Fibroblast of skin of right quadriceps (primary cell): ENCODE measurements around the gene EMP1.

Experiments
- DNase-seq: peaks from one replicate; pipeline ENCODE4 v3.0.0-alpha.2; 2013

Gene EMP1

DNA sequence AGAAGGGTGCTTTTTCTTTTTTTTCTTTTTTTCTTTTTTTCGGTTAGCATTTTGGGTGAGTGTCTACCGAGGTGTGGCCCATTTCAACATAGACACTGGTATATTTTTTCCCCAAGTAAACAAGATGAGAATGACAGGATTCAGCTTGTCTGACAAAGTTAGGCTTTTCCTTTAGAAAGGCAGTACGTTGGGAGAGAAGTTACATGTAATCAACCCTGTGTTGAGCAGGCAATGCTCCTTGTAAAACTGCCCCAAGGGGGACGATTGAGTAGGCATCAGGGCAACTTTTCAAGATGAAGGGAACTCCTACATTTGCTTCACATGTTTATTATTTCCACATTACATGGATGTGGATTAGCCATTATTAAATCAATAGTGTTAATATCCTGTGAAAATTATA, 1.7 kb downstream of the EMP1 start:
- no peak for DNase-seq

DNA sequence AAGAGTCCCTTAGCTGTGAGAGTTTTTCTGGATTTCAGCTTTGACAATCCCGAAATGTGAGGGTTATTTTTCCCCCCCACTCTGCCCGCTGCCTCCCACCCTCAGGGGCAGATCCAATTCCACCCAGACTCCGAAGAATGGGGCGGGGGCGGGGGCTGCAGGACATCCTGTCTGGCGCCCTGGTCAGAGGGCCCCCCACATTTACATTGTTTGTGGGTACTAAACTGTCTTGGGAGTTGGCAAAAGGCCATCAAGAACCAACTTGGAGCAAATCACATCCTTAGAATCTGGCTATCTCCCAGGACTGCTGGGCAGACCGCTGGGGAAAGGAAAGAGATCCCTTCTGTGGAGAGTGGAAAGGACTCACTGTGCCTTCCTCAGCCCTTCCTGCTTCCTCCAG, 2.4 kb downstream of the EMP1 start:
- peak; percentile 54 for DNase-seq

DNA sequence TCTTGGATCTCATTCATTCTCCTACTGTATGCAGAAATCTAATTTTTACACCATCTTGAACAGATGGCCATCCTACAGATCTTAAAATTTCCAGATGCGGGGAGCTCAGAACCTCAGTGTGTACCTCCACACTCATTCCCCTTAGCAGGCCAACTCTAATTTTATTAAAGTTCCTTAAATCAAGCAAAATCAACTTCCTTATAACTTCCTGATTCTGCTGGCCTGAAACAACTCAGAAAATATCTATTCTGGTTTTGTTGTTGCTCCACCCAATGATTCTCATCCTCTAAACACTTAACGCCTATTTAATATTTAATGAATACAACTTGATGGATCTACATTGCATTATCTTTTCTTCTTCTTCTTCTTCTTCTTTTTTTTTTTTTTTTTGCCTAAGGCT, 3.1 kb downstream of the EMP1 start:
- no peak for DNase-seq

DNA sequence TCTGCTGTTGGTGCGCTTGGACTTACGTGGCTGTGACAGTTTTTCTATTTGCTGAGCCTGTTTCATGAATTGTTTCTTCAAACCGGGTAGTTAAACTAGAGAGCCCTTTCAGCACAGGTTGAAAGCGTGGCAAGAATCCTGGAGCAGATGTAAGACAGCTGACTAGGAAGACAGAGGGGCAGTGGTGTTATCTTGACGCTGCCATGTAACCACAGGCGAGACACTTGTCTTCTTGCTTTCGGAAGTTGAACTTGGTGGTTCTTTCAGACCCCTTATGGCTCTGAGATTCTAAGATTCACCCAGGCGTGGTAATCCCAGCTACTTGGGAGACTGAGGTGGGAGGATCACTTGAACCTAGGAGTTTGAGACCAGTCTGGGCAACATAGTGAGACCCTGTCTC, 4.3 kb downstream of the EMP1 start:
- DNase-seq = no peak

DNA sequence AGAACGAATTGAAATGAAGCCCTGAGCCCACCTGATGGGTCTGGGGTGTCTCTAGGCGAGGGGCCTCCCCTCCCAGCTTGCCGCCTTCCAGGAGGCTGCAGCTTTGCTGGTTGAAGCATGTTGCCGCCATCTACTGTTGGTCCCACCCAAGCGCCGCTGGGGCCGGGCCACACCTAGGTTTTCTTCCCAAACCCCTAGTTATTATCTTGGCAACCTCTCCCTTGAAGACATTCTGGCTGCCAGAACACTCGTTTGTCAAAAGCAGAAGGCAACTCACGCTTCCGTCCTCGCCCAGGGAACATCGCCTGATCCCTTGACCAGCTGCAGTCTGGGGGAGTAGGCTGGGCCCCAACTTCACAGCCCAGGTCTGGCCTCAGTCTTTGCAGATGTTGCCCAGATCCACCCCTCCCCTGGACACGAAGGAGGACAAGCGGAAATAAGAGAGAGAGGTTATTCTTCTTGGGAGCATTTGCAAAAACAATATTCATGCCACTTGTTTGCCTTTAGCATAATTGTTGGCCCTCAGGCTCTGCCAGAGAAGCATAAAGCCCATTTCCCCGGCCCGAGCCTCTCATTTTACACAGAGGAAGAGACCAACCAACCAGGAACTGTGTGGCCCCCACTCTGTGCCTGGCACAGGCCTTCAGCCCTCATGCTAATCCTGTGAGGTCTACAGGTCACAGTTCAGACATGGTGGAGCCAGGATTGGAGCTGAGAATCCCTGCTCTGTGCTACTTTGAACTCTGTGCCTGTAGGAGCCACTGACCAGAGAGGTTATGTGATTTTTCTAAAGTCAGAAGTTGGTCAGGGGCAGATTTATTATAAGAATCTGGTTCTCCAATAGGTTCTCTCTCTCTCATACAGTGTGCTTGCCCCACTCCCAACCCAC, 6.8 kb downstream of the EMP1 start:
- DNase-seq = peak; percentile 47

DNA sequence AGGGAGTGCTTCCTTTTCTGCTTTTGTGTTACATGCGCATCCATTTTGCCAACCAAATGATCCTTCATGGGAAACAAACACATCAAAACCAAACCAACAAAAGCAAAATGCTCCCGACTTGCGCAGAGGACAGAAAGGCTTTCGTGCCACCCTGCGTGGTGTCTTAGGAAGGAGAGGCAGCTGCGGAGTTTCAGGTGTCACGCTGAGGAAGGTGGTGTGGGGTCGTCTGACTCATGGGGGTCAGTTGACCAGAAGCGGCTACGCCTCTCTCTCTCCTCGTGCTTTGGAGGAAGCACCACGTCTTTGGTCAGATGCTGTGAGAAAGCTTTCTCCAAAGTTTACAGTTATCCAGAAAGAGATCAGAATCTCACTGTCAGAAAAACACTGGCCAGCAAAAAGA, 7.9 kb downstream of the EMP1 start:
- DNase-seq = no peak

DNA sequence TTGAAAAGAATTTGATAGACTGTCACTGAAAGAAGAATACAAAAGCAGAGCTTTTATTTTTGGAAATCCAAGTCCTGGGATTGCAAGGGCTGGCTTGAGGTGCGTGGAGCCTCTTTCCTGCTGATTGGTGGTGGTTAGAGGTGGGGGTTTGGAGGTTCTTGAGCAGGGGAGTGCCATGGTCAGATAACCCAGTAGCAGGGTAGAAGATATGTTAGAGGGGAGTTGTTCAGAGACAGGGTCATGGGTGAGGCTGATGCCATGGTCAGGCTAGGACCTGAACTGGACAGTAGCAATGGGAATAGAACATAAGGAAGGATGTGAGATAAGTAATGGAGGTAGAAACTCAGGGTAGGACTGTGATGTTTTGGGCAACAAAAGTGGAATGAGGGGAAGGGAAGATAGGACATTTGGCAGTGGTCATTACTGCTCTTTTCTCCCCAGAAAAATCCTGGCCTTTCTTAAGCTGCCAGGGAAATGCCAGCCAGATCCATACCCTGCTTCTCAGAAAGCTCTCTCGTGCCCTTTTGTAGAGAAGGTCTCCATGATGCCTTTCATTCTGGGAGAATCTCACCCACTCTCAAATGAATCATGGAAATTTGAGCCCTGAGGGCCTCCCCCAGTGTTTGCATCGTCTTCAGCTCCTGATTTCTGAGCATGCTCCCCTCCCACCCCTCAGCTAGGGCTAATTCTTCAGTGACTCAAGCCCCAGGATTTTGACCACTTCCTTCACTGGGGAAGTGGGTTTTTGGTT, 9.5 kb downstream of the EMP1 start:
- peak; percentile 99 for DNase-seq

DNA sequence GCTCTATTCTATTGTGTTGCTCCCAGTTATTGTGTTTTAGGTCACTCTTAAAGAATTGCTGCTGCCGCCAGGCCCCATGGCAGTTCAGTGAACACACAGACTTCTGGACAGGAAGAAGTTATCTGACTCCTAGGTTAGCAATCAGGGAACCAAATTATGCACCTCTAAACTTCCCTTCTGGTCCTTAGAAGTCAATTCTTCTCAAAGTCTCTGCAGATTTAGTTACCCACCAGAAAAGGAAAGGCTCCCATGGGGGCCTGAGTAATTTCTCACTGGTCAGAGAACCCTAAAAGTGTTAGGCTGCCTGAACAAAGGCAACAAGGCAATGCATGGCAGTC, 10.0 kb downstream of the EMP1 start:
- DNase-seq = no peak

DNA sequence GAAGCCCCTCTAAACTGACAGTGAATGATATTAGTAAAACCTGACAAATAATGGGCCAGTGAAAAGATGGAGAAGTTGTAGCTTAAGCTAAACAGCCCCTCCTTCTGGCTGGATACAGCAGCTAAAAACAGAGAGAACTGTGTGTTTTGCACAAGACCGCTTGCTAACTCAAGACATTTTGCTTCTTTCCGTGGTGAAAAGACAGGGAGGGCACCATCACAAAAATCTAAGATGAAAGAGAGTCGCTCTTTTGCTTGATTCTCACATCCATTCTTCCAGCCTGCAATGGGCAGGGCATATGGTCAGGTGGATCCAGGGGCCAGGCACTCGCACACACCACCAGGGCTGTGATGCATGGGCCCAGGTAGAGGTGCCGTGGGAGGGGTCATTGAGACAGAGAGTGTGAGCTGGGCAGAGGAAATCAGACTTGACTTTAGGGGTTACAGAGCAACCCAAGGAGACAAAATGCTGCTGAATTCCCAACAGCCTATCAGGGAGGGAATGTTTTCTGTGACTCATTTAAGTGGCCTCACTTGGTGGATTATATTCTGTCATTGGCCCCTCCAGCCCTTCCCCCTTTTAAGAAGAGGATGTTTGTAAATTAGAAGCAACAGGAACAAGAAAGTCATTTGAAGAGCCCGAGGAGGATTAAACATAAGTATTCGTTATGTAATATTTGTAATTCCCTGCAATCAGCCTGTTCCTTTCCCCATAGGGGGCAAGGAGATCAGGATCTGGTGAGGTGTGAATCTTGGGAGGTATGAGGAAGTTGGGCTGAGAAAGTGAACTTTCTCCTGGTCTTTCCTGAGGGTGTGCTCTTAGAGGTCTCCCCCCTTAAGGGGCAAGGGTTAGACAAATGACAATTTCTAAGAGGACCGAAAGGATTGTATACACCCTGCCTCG, 12.3 kb downstream of the EMP1 start:
- peak; percentile 50 for DNase-seq

DNA sequence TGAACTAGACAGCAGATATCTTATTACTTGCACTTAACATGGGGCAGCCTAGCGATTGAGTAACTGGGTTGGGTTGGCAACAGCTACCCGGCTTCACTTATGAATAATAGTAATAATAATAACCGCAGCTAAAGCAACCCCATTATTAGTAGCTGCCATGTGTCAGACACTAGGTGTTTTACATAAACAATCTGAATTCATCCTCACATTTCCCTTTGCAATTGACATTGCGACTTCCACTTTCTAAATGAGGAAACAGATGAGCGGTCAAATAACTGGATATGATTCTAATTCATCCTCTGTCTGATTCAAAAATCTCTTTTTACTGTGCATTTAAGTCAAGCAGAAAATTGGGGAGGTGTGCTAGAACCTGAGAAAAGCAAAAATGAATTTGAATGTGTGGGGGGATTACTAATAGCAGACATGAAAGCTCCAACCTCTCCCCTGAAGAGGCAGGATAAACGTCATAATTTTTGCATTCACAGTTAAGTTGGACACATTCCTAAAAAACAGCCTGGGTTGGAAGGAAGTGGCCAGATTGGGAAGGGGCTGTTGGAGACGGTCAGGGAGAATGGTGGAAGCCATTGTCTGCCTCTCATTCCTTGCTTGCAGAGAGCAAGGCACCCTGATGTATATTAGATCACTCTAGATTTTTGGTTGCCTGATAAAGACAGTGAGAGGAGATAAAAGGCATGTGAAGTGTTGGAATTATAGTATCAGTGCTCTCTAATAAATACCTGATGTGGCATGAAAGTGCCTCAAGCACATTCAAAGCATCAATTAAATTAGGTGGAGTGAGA, 13.1 kb downstream of the EMP1 start:
- DNase-seq = no peak

DNA sequence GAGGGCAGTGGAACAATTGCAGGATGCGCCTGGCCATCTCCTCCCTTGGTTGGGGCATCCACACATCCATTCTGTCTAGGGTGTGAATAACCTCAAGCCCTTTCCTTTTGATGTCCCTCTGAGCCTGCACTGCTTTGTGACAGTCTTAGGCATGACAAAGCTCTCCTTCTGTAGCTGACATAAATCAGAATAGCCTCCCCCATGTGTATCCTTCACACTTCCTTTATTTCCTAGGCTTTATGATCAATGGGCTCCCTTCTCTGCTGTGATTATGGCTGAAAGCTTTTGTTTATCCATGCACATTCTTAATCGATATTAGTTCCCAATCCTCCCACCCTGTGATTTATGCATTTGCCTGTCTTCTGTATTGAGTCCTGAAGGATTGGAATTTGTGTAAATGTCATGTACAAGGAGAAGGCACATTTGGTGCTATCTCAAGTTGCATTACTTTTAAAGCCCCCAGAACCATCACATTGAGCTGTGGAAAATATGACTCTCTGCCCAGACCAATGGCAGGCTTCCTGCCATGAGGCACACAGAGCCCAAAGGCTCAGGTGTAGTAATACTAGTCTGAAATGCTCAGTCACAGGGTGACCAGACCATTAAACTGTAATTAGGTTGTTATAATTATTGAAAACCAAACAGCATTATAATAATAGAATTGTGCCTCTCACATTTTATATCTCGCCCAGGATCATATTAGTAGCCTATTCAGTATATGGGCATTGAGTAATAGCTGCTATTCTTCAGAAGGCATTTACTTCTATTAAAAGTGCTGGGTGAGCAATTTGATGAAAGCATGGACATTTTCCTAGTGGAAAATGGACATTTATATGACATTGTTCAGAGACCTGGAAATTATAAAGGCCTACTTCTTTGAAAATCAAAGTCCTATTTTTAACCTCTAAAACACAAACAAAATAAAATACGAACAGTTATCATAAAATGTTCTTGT, 14.0 kb downstream of the EMP1 start:
- no peak for DNase-seq

DNA sequence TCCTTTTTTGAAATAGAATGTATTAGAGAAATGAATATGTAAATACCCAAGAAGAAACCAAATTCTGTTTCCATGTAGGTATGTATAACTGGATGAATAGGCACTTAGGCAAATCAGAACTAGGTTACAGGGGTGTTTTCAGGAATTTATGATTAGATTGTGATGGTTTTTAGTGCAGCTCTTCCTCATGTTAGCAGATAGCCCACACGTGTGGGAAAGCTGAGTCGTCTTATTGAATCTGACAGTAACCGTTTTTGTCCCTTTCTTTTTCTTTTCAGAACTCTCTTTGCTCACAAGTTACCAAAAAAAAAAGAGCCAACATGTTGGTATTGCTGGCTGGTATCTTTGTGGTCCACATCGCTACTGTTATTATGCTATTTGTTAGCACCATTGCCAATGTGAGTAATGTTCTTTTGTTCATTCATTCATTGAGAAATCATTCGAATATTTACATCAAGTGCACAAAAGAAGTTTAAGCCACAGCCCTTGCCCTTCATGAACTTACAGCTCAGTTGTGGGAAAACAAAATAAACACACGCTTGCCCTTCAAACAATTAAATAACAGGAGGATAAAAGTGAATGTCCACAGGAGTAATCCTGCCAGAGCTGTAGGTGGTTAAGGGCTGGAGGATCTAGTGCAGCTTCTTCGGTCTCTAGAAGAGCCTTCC, 14.8 kb downstream of the EMP1 start:
- no peak for DNase-seq

DNA sequence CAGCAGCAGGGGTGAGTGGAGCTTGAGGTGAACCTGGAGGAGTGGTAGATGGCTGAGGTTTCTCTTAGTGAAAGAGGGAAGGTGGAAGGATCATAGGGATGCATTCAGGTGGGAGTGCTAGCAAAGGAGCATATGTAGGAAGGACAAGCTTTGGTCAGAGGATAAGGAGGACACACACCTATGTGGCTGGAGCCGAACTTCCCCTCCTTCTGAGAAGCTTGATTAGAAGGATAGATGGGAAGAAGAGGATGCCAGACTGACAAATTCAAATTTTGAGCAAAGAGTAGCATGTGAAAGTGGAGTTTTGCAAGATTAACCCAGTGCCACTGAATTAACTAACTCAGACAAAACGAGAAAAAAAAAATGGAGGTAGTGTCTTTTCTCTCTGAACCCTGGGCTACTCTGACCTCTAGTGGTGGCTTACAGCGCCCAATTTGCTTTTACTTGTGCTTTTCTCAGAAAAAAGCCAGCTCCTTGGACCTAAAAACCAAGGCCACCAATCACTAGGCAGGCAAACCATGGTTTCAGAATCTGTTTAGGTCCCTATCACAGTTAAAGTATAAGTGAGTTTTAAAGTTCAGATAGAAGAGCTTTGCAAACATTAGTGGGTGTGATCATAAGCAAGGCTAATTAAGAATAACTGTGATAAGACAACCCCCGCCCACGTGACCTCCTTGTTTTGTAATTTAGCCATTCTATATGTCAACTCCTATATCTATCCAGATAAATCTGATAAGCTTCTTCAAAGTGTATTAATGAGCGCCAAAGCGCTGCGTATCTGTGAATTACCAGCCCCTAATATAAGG, 15.5 kb downstream of the EMP1 start:
- peak; percentile 73 for DNase-seq

DNA sequence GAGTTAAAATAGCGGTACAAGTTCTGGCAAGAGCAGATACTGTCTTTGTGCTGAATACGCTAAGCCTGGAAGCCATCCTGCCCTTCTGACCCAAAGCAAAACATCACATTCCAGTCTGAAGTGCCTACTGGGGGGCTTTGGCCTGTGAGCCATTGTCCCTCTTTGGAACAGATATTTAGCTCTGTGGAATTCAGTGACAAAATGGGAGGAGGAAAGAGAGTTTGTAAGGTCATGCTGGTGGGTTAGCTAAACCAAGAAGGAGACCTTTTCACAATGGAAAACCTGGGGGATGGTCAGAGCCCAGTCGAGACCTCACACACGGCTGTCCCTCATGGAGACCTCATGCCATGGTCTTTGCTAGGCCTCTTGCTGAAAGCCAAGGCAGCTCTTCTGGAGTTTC, 18.5 kb downstream of the EMP1 start:
- DNase-seq = no peak

DNA sequence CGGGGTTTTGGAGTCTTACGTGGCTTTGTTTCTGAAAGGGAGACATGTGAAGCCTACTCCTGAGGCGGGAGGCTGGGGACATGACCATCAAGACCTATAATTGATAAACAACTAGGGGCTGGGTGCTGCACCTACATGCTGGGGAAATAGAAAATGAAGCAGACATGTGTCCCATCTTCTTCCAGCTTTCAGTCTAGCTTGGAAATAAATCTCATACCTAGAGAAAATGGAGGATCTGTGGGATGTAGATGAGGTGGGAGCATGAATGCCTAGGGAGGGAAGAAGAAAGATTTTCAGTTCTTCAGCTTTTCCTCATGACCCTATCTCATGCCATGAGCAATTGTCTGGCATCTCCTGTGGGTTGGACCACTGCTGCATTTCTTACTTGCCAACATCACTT, 22.1 kb downstream of the EMP1 start:
- DNase-seq = no peak

DNA sequence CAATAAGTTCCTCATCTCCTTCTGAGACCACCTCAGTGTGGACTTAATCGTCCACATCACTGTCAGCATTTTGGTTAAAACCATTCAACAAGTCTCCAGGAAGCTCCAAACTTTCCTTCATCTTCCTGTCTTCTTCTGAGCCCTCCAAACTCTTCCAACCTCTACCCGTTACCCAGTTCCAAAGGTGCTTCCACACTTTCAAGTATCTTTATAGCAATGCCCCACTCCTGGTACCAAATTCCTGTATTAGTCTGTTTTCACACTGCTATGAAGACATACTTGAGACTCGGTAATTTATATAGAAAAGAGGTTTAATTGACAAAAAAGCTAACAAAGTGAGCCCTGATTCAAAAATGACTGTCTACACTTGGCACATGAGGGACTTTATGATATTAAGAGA, 22.8 kb downstream of the EMP1 start:
- no peak for DNase-seq

DNA sequence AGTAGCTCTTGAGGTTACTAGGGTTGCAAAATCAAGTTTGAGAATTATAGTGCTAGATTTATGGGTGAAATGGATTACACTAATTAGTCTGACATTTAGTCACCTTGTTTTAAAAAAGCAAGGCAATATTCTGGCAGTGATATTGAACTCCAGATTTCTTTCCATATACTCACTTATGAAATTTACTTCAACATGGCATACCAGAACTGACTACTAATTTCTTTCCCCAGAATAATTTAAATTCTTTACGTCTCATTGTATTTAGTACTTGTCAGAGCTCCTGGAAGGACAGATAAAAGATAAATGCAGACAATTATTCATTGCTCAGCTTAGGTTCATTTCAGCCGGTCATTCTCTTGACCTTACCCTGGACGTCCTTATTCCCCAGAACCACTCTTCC, 24.3 kb downstream of the EMP1 start:
- peak; percentile 69 for DNase-seq

DNA sequence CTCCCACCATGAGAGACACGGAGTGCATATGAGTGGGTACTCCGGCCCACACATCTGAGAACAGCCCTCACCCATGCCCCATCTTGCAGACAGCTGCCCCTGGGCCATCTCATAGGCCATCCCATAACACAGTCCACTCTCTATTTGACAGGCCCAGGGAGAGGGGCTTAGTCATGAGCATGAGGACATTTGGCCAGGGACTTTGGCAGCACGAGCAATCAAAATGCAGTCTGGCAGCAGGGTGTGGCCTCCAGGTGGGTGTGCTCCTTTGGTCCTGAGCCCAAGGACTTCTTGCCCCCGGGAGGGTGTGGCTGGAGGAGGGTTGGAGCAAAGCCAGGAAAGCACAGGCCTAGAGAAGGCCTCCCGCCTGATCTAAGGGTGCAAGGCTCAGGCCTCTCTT, 25.6 kb downstream of the EMP1 start:
- DNase-seq = no peak

DNA sequence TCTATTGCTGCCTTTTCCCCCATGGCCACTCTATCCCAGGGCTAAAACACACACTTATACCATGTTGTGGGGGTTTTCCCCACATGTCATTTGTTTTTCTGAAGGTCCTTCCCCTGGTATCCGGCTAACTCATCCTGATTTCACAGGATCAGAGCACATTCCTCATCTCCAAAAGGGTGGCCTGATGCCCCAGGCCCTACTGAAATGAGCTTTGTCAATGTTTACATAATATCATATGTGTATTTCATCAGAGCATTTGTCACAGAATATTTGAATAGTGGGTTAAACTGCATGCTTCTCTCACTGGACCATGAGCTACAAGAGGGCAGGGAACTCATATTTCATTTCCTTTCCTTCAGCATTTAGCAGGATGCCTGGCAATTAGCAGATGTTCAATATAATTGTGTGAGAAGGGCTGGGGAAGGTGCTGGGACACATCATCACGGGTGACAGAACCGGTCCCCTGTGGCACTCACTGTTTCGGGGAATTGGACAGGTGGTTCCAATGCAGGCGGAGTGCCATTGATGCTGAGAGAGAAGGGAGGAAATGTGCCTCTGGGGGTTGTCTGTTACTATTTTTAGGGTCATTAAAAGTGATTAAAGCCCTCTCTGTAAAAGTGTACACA, 26.8 kb downstream of the EMP1 start:
- peak; percentile 76 for DNase-seq
